ENCODE results near the gene MAP3K13.

The MAP3K13 gene, protein sequence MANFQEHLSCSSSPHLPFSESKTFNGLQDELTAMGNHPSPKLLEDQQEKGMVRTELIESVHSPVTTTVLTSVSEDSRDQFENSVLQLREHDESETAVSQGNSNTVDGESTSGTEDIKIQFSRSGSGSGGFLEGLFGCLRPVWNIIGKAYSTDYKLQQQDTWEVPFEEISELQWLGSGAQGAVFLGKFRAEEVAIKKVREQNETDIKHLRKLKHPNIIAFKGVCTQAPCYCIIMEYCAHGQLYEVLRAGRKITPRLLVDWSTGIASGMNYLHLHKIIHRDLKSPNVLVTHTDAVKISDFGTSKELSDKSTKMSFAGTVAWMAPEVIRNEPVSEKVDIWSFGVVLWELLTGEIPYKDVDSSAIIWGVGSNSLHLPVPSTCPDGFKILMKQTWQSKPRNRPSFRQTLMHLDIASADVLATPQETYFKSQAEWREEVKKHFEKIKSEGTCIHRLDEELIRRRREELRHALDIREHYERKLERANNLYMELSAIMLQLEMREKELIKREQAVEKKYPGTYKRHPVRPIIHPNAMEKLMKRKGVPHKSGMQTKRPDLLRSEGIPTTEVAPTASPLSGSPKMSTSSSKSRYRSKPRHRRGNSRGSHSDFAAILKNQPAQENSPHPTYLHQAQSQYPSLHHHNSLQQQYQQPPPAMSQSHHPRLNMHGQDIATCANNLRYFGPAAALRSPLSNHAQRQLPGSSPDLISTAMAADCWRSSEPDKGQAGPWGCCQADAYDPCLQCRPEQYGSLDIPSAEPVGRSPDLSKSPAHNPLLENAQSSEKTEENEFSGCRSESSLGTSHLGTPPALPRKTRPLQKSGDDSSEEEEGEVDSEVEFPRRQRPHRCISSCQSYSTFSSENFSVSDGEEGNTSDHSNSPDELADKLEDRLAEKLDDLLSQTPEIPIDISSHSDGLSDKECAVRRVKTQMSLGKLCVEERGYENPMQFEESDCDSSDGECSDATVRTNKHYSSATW

DNA sequence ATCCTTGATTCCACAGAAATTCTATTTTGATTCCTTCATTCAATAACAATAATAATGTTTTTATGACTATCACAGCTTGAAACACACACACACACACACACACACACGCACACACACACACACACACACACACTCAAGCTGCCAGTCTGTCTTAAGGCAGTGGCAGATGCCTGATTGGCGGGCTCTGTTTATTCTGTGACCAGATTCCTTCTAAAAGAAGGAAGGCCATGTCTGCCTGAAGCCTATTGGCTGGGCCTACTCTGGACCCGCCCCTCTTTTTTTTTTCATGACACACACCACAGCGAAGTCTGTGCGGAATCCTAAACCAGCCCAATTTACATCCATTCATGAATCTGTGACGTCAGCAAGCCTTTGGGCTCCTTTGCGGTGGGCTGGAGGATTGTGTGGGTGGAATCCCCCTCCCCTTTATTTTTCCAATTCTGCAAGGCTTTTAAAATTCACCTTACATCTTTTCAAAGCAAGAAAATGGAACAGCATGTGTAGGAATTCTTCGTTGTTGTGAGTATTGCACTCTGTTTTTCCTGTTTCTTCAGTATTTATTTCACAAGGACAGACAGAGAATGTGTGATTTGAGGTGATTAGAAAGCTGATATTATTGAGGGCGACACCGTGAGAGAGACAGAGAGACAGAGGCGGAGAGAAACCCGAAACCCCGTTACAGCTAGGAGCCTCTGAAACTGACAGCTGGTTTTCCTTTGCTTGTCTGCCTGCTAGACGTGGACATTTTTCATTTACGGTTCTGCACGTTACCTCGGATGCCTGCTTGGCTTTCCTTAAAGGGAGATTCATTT is at the start of gene MAP3K13:
Gene MAP3K13 (plus strand): TSS at position 287 of the 812 bp plus-strand sequence. CDS start 65,446 bp downstream, outside the sequence.
- DNase-seq (ENCODE audit: low read depth) = peak; percentile 95

DNA sequence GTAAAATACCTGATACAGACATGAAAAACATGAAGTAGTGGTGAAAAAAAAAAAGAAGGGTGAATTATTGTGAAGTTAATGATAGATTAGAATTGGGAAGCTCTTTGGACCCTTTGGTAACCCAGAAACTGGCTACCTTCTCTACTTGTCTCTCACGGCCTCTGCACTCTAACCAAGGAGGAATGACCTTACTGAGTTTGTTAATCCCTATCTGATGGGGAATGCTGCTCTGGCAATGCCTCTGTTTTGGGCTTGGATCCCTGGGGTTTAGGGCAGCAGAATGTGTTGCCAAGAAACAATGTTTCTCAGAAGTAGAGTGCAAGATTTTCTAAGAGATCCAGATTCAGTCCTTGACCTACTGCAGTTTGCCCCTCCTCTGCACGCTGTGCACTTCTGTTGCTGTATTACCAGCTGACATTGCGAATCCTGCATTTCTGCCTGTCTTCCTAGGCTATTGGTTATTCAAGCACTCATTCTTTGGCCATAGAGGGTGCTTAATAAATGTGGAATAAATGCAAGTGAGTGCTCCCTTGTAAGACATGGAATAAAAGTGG is 49.2 kb upstream of the MAP3K13 start:
- DNase-seq (ENCODE audit: low read depth) = no peak

DNA sequence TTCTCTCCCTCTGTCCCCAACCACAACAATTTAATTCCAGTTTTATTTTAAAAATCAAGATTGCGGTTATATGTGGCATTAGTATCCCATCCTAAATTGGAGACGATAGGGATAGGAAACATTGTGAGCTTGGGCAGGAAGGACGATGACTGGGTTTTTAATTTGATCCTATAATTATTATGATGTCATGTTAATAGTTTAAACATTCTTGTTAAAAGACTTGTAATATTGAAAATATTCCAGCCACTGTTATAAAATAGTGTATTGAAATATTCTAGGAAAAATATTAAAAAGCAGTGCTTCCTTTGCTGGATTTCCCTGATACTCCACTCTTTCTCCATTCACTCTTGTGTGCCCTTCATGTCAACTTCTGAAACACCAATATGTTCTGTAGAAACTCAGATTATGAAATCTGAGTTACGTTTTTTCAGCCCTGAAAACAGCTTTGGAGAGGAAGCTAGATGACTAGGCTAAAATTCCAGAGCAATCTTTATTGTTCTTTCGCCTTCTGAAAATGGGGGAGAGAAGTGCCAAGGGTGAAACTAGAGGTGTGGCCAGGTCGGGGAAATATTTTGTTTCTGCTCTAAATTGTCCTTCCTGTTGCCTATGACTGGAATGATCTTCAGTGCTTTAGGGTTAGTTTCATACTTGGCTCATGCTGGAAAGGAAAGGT is 46.1 kb upstream of the MAP3K13 start:
- peak; percentile 2 for DNase-seq (ENCODE audit: low read depth)

DNA sequence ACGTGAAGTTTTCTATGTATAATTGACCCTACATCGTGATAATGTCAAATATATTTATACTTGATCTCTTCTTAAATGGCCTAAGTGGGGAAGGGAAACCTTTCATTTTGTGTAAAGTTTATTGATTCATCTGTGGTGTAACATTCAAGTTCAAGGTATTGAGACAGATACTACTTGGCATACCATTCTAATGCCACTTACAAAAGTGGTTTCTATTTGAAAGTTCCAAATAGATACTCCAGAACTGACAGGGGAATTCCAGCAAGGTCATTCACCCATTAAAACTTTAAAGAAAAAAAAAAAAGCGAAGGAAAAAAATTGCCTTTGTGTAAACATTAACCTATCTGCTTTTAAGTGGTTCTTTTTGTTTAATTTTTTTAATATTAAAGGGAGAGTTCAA is 45.3 kb upstream of the MAP3K13 start:
- no peak for DNase-seq (ENCODE audit: low read depth)

DNA sequence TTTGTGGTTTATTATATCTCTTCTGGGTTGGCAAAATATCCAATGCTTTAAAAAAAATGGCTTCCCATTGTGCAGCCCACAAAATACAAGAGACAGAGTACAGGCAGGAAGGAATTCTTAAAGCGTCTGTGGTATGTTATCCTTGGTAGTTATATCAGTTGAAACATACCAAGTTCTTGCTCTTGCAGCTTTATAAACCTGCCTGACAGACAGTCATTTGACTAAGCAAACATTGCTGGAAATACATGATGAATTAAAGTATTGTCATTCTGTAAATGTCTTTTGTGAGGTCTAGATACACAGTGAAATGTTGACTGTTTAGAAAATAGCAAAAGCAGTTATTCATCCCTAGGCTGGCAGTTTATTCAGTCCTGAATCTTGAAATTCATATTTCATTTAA is 44.8 kb upstream of the MAP3K13 start:
- no peak for DNase-seq (ENCODE audit: low read depth)

DNA sequence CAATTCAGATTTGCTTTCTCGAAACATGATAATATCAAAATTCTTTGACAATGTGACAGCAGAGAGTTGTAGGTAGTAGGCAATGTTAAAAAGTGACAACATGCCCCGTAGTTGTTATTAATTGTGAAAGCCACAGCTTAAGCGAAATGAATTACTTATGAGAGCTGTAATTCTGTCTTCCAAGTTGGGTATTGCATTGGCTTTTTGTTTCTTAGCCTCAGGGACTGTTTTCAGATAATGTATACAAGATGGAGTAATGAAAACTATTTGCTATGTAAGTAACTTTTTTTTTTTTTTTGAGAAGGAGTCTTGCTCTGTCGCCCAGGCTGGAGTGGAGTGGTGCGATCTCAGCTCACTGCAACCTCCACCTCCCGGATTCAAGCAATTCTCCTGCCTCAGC is 43.1 kb upstream of the MAP3K13 start:
- DNase-seq (ENCODE audit: low read depth) = no peak

DNA sequence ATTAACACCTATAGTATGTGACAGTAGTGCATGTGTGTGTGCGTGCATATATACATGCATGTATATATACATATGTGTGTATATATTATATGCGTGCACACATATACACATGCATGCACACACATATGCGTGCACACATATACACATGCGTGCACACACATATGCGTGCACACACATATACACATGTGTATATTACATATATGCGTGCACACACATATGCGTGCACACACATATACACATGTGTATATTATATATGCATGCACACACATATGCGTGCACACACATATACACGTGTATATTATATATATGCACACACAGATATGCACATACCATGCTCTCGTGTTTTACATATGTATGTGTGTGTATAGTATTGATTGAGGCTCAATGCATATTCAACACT is 42.0 kb upstream of the MAP3K13 start:
- no peak for DNase-seq (ENCODE audit: low read depth)

DNA sequence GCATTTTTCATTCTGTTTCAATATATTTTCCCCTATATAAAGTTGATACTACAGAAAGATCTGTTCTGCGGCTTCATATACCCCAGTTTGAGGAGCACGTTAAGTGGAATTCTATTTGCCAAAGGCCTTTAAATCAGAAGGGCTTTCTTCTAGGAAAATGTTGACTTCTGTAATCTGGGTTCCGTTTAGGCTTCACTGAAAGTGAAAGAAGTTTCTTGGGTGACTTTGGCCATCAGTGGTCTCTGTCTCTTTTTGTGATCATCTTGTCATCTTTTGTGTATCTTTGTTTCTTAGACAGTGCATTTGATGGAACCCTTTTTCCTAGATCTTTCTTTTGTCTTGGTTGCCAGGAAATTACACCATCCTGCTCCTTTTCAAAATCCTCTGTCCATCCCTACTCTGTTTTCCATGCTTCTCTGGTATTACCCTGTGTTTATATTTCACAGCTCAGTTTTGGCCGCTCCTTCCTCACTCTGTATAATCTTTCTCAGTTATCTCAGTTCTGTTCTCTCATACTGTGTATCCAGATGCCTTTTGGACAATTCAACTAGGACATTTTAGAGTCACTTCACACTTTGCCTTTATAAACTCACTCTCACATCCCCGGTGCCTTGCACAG is 40.7 kb upstream of the MAP3K13 start:
- DNase-seq (ENCODE audit: low read depth) = no peak

DNA sequence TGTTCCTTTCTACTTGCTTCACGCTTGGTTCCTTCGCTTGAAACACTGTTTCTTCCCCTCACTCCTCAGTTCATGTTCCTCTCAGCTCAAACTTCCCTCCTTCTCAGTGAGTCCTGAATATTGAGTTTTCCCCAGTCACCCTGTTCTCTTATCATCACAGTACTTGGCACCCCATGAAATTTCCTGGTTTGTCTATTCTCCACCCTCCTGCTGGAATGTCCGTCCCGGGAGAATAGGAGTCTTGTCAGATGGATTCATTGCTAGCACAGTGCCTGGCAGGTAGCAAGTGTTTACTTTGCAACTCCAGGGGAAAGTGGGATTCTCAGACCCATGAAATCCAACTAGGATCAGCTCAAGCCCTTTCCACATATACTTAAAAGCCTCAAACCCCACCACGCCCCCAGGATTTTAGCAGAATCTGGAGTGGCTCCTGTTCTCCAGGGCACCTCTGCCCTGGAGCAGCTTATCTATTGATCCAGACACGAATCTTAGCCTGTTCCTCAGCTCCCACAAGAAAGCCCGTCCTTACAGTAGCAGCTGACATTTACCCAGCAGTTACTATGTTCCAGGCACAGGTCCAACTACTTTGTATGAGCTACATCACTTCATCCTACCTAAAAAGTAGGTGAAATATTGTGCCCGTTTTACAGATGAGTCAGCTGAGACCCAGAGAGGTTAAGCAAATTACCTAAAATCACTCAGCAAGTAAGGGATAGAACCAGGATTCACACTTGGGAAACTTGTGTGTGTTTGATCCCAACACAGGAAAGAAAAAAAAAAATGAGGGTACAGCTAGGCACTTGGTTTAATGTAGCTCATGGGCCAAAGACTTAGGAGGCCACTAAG is 36.8 kb upstream of the MAP3K13 start:
- no peak for DNase-seq (ENCODE audit: low read depth)

DNA sequence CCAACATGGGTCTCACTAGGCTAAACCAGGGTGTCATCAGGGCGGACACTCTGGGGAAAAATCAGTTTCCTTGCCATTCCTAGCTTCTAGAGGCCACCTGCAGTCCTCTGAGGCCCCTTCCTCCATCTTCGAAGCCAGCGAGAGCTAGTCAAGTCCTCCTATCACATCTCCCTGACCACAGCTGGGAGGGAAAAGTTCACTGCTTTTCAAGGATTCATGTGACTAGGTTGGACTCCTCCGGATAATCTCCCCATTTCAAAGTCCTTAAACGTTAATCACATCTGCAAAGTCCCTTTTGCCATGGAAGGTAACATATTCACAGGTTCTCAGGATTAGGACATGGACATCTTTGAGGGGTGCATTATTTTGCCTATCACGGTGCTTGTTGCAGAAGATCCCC is 35.9 kb upstream of the MAP3K13 start:
- no peak for DNase-seq (ENCODE audit: low read depth)

DNA sequence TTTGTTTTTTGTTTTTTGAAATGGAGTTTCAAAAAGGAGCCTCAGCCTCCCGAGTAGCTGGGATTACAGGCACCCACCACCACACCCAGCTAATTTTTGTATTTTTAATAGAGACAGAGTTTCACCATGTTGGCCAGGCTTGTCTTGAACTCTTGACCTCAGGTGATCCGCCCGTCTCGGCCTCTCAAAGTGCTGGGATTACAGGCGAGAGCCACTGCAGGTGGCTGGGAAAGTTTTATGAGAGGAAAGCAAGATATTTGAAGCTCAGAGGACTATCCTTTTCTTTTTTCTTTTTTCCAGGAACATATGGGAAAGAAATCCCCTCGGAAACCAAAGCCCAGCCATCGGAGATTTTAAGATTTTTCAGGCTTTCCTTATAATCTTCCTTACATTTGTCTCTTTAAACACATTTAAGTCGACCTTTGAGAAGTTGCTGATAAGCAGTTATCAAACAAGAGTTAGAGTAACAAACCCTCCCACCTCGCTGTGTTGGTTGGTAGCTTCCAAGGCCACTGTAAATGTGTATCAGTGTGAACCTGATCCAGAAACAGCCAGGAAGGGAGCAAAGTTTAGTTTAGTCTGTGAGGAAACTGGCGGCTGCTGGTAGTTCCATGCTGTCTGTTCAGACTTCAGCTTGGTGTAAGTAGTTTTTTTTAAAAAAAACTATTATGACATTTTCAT is 34.5 kb upstream of the MAP3K13 start:
- DNase-seq (ENCODE audit: low read depth) = no peak

DNA sequence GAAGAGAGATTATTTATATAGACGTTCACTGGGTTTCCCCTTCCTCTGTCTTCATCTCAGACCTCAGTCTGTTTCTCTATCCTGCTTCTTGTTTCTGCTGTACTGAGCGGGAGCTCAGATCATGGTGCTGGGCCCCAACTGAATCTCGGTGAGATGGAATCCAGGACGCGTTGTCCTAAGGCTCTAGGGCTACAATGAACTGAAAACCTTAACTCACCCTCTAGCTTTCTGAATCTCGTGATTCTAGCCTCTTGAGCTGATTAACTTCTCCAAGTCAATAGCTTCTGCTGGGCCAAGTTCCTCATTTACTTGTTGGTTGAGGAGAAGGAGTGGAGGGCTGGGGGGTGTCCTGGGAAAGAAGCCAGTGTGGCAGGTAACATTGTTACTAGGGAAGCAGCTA is 32.7 kb upstream of the MAP3K13 start:
- DNase-seq (ENCODE audit: low read depth) = no peak

DNA sequence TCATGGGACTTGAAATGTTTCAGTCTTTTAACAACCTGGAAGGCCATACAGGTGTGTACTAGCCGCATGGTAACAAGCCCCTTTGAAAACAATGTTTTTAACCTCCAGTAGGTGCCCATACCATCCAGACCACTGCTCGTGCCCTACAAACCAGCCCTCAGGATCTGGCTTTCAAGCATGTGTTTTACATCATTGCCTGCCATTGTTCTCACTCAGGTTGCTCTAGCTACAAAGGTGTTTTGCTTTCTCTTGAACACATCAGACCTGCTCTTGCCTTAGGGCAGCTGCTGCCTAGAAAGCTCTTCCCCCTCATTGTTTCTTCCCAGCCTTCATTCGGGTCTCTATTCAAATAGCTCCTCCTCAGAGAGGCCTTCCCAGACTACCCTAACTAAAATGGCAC is 32.3 kb upstream of the MAP3K13 start:
- no peak for DNase-seq (ENCODE audit: low read depth)

DNA sequence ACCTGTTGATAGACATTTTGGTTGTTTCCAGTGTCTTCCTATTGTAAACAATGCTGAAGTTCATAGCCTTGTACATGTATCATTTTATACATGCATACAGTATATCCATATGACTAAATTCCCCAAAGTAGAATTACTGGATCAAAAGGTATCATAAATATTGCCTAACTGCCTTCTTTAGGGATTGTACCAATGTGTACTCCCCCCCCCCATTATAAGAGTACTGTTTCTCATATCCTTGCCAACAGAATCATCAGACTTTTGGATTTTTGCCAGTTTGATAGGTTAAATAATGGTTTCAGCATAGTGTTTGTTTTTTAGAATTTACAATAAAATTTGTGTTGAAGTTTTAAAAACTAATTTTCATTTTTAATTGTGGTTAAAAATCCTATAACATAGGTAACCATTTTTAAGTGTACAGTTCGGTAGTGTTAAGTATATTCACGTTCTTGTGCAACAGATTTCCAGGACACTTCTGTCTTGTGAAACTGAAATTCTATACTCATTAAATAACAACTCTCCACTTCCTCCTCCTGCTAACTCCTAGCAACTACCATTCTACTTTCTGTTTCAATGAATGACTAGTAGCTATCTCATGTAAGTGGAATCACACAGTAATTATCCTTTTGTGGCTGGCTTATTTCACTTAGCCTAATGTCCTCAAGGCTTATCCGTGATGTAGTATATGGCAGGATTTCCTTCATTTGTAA is 30.8 kb upstream of the MAP3K13 start:
- peak; percentile 65 for DNase-seq (ENCODE audit: low read depth)

DNA sequence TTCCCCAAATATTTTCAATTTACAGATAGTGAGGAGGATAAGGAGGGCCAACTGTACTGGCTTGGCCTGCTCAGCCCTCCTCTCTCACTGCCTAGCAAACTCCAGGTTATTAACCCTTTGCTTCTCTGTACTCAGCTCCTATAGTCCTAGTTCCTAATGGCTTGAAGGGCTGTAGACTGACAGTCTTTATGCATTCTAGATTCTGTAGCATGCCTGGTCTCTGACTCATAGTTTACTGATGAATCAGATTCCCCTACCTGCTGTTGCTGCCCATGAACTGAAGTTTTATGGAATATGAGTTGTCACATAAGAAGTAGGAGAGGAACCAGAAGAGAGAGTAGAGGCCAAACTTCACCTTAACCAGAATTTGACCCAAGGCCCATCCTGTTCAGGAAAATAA is 27.1 kb upstream of the MAP3K13 start:
- no peak for DNase-seq (ENCODE audit: low read depth)

DNA sequence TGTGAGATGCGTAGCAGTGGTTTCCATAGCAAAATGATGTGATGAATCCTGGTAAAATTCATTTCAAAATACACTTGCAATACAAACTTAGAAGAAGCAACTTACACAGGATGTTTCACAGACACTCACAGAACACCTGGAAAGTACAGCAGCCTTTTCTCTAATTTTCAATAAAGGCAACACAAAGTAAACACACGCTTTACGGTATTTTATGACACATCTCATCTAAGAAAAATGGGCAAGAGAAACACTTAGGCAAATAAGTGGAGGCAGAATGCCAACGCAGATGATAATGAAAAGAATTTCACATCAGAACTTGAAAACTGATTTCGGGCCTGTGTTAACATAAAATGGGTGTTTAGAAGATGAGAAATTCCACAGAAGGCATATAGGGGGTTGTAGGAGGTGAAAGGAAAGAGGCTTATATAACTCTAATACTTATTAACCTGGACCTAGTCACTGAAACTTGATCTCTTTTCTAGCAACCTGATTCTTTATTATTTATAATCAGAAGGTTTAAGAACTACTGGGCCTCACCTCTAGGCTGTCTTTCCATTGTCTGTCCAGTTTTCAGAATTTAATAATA is 25.6 kb upstream of the MAP3K13 start:
- no peak for DNase-seq (ENCODE audit: low read depth)

DNA sequence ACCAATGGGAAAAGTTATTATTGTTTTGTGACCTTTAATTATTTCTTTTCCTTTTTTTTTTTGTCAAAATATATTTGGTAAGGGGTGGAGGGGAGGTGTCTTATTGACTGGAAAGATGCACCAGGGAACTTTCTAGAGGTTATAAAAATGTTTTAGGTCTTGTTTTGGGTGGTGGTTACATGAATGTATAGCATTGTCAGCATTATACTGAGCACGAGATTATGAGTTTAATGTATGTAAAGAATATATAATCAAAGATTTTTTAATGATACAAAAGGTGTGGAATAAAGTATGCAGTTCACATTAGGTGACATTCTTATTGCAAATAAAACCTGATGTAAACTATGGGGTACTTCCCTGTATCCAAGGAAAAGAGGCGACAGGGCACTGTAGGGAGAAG is 23.0 kb upstream of the MAP3K13 start:
- DNase-seq (ENCODE audit: low read depth) = no peak

DNA sequence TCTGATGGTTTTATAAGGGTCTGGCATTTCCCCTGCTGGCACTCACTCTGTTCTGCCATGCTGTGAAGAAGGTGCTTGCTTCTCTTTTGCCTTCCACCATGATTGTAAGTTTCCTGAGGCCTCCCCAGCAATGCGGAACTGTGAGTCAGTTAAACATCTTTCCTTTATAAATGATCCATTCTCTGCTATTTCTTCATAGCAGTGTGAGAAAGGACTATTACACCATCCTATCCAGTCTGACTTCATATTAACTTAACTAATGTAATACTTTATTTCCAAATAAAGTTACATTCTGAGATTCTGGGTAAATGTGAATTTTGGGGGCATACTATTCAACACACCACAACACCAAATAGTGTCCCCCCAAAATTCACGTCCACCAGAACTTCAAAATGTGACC is 22.2 kb upstream of the MAP3K13 start:
- DNase-seq (ENCODE audit: low read depth) = no peak
